DMS153 treated with DMSO at 0.1 percent for 48 hours (cell line): ENCODE data around the gene DGCR2.
A peak's percentile ranks its signal among the peaks of the same experiment; 100 is the strongest.

Source experiments
- DNase-seq: peaks from one replicate; lab custom pipeline; 2025; ENCODE audit not compliant: unreplicated experiment; lab: John Stamatoyannopoulos, UW

The DGCR2 gene

DNA sequence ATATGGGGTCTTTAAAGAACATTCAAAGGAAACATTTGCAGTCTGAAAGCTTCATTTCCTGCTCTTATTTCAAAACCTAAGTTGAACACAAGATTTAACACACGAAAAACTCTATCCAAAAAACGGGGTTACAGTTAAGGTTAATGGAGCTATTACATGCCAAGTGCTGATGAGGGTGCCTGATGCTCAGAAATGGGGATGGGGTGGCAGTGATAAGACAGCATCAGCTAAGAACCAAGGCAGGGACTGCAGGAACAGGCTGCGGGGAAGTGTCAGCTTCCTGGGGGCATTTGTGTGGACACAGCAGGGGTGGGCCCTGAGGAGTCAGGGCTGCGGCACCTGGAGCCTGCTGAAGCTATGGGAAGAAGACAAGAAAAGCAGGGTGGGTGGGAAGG lies 12.2 kb downstream of the DGCR2 start:
- no peak for DNase-seq

DNA sequence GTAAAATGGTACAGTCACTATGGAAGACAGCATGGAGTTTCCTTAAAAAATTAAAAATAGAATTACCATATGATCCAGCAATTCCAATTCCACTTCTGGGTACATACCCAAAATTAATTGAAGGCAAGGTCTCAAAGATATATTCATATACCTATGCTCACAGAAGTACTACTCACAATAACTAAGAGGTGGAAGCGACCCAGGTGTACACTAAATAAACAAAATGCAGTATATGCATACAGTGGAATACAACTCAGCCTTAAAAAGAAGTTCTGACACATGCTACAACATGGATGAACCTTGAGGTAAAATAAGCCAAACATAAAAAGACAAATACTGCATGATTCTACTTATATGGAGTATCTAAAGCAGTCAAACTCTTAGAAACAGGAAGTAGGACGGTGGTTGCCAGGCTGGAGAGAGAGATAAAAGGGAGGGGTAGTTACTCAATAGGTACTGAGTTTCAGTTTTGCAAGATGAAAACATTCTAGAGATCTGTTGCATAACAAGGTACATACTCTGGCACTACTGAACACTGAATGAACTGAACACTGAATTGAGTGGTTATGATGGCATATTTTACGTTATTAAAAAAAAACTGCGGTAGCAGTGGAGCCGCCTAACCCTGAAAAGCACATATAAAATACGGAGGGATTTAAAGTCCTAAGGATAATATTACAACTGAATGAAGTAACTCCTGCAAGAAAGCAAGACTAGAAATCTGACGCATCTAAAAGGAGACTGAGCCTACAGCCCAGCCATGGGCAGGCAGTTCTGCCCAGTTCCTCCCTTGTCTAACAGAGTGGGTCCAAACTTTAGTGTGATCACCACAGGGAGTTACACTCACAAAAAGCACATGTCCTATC lies 12.8 kb downstream of the DGCR2 start:
- DNase-seq, result peak; percentile 11

DNA sequence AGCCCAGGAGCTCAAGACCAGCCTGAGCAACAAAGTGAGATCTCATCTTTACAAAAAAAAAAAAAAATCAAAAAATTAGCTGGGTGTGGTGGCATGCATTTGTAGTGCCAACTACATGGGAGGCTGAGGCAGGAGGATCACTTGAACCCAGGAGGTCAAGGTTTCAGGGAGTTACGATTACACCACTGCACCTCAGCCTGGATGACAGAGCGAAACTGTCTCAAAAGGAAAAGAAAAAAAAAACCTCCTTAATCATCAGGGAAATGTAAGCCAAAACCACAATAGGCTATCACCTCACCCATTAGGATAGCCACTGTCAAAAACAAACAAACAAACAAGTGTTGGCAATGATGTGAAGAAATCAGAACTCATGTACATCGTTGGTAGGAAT lies 13.4 kb downstream of the DGCR2 start:
- DNase-seq, result no peak

DNA sequence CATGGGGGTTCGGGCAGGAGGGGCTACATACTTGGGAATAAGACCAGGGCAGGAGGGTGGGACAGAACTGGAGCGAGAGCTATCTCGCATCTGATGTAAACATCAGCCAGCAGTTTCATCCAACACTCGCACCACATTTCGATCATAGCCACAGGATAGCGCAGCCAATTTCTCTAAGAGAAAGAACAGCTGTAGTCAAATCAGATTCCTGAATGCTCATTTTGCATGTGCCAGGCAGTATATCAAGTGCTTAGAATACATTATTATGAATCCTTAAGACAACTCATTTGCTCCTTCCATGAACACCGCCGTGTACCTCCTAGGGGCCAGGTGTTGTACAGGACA lies 14.5 kb downstream of the DGCR2 start:
- DNase-seq, result no peak

DNA sequence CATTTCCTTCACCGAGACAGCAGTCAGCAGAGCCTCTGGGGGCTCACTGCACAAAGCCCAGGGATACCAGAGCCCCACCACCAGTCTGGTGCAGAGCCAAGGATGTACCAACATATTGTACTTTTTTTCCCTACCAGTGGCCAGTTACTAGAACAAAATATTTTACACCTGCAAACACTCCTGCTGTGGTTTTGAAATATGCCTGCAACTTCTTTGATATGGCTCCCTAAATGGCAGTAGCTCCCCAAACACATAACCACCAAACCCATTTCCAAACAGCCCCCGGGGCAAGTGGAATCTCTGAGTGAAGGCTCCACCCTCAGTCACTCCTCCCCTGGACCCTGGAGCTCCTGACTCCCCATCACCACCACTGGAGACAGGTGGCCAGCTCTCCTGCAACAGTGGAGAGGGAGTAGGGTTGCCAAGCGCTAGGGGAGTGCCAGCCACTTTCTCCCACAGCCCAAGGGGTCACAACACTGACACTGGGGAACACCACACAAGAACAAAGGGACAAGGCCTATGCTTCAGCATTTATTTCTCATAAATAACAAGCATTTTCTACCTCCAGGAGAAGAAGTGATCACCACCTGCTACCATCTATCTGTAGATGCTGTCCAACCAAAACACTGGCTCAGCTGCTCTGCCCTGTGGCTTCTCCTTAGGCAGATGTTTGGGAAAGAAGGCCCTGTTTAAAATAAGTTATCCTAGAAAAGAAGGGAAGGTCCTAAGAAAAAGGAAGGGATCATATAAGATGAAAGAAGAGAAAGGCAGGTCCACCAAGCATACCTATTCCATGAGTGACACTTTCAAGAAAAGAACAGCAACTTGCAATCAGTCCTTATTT lies 15.1 kb downstream of the DGCR2 start:
- no peak for DNase-seq

DNA sequence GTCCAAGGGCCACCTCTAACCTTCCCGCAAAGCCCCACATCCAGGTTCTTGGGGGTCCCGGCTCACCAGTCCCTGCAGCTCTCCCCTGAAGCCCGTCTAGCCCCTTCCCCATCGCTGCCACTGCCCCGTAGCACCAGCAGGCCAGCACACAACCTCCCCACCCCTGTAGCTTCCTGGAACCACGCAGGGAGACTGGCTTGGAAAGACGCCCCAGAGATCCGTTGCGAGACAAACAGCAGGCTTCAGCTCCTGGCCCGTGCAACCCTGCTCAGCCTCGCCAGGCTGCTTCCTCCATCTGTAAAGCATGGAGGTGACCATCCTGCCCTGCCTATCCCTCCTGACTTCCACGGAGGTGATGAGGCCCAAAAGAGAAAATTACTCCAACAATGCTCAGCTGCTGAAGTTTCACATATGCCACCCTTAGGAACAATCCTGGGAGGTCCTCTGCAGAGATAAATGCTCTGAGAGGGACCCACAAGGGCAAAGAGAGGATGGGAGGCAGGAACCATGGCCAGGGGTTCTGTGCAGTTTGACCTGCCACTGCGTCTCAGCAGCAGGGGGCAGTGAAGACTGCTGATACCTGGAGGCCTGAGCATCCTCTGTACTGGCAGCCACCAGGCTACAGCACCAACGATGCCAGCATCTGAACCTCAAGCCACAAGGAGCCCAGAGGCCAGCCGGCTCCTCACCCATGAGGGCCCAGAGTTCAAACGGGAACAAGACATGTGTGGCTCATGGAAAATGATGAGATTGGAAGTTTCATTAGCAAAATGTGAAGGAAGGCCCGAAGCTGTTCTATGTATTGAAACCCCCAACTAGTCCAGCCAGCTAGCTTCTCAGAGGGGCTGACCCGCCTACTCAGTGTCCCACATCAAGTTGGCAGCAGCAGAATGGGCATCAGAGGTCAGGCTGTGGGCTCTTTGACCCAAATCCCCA lies 16.1 kb downstream of the DGCR2 start:
- DNase-seq, result no peak

DNA sequence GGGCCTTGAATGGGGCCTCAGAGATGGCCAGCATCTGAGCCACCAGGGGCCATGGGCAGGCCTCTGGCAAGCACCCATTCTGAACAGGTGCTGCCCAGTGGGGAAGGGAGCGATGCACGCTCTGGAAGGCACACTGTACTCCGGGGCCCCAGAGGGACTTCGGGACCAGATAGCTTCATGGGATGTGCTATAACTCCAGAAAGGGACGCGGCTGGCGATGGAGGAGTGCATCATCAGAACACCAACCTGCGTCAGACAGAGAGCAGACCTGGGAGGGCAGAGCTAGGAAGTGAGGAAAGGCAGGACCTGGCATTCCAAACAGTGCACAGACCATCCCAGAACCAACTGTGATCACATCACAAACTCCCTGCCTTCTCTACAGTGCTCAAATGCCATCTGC lies 16.8 kb downstream of the DGCR2 start:
- no peak for DNase-seq

DNA sequence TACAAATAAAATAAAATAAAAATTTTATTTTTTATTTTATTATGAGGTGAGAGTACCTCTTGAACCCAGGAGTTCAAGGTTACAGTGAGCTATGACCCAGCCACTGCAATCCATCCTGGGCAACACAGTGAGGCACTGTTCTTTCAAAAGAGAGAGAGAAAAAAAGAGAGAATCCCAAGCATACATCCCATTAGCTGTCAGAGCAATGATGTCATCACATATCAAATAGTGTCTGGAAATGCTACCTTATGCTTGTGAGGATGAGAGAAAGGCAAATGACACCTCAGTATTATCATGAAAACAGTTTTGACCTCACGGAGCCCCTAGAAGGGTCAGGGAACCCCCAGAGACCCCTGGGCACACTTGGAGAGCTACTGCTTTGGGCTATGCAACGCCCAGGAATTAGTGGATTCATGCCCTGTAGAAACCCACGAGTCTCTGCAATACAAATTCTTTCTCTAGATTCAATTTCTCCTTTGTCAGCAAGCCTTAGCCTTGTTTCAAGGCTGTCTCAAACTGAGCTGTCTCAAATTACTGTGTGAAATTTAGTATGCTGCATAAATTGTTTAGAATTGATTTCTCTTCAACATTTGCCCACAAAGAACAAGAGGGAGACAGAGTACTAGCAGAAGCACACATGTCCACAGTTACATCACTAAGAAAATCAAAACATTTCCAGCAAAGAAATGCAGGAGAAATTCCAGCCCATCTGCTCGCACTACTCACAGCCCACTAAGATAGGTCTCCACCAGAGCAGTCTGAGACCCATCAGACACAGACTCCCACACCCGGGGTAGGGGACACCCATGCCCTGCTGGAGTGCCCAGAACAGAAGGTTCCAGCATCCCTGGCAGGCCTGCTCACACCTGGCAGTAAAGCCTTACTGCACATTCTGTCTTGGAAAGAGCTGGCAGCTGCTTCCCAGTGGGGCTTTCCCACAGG lies 18.1 kb downstream of the DGCR2 start:
- DNase-seq, result no peak

DNA sequence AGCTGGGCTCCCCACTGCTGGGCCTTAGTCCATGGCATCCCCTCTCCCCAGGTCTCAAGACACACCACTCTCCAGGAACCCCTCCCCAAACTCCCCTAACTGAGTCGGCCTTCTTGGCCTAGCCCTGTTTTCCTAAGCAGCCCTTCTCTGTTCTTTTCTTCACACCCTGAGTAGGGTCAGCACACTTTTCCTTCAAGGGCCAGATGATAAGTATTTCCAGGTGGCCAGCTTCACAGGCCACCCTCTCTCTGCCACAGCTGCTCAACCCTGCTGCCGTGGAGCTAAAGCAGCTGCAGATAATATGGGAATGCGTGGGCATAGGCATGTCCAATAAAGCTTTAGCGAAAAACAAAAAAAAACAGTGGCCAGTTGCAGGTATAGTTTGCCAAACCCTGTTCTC lies 24.1 kb downstream of the DGCR2 start:
- DNase-seq, result no peak

DNA sequence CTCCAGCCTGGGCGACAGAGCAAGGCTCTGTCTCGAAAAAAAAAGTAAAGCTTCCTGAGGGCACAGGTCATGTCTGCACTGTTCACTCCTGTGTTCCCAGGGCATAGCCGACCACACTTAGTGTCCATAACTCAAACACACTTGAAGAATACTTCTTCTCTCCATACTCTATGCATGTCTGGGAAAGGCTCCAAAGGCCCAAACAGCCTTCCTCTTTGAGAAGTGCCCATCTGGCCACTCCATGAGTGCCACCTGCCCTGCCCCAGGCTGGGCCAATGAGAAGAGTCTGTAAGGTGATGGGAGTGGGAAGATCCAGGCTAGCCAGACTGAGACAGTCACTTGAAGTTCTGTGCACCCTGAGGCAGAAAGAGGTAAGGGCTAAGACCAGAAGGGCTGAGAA lies 24.7 kb downstream of the DGCR2 start:
- DNase-seq, result no peak

DNA sequence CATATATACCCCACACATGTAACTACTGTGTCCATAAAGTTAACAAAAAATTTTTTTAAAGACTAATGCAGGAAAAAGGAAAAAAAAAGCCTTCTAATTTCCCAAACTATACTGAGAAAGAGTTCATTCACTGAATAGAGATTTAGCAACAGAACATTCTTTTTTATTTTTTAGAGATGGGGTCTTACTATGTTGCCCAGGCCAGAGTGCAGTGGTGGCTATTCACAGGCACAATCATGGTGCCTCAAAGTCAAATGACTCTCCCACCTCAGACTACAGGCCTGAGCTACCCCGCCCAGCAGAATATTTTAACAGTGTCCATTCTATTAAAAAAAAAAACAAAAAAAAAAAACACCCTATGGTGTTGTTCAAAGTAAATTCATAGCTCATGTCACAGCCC lies 25.7 kb downstream of the DGCR2 start:
- DNase-seq, result no peak

DNA sequence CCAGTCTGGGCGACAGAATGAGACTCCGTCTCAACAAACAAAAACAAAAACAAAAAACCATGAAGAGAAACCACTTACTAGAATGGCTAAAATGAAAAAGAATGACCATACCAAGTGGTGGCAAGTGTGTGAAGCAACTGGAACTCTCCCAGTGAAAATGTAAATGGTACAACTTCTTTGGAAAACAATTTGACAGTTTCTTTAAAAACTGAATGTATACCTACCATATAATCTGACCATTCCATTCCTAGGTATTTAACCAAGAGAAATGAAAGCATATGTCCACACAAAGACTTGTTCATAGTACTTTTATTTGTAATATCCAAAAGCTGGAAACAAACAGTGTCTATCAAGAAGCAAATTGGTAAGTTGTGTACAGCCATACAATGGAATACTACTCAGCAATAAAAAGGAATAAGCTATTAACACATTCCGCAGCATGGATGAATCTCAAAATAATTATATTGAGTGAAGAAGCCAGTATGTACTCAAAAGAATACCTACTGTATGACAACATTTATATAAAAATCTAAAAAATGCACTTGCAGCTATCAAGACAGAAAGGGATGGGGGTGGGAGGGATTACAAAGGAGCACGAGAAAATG lies 27.7 kb downstream of the DGCR2 start:
- DNase-seq, result no peak

DNA sequence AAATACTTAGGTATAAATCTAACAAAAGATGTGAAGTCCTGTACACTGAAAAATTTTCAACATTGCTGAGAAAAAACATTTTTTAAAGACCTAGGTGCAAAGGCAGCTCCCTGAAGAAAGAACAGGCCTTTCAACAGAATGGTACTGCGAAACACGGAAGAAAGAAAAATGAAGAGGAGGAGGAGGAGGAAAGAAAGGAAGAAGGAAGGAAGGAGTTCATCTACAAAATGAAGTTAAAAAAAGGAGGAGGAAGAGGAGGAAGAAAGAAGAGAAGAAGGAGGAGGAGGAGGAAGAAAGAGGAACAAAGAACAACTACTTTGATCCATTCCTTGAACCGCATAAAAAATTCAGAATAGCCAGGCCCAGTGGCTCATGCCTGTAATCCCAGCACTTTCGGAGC lies 29.5 kb downstream of the DGCR2 start:
- DNase-seq, result no peak

DNA sequence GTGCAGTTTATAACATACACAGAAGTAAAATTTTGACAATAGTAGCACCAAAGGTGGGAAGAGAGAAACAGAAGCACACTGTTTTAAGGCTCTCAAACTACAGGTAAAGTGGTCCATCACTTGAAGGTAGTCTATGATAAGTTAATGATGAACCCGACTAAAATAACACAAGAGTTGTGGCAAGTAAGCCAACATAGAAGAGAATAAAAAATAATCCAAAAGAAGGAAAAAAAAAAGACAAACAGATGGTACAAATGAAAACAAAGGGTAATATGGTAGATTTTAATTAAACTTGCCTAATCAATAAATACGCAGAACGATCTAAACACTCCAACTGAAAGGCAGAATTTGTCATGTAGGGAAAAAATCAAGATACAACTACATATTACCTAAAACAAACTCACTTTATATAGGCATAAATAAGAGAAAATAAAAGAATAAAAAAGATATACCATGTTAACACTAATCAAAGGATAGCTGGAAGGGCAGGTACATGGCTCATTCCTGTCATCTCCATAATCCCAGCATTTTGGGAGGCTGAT lies 31.6 kb downstream of the DGCR2 start:
- no peak for DNase-seq

DNA sequence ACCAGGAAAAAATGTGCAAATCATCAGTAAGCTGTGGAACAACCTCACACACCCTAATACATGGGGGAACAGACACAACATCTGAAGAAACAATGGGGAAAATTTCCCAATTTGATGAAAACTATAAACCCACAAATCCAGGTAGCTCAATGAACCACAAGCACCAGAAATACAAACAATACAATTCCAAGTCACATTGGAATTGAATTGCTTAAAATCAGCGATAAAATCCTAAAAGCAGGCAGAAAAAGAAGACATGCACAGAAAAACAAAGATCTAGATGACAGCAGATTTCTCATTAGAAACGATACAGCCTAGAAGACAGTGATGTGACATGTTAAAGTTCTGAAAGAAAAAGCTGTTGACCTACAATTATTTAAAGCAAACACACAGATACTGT lies 32.0 kb downstream of the DGCR2 start:
- no peak for DNase-seq

DNA sequence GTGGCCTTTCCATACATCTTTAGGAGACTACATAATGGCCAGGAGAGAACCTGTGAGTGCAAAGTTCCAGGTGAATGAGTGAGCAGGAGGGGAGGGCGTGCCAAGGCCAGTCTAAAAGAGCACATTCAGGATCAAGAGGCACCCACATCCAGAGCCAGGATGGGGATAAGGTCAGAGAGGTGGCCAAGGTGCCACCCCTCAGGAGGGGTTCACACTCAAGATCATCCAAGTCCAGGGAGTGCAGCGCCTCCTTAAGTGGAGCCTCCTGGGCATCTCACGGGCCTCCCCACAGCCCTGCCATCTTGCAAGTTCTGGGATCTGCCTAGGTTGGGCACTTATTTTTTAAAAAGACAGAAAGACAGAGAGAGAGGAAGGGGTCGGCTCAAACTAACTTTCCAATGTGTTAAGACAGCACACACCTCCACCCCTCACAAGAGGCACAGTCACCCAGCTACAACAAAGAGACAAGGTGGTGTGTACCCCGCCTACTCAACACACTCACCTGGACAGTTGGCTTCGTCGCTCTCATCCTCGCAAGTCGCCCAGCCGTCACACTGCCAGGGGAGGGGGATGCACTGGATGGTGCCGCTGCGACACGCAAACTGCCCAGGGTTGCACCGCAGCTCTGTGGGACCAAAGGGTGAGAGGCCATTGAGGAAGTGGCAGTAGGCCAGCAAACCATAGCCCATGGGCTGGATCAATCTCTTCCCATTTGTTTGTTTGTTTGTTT lies 33.2 kb downstream of the DGCR2 start:
- no peak for DNase-seq

DNA sequence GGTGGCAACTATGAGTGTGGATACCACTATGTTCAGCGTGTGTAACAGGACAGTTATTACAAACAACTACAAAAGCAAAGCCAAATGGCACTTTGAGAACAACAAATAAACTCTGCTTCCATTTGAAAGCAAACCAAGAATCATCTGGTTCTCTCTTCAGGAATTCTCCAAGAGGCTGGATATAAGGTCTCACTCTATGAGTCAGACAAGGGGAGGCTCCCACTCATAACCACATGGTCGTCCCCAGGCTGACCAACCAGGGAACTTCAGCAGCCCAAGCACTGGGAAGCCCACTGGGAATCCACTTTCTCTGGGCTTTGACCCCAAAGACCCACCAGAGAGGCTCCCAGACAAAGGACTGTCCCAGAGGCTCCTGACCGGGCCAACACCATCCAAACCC lies 35.3 kb downstream of the DGCR2 start:
- no peak for DNase-seq

DNA sequence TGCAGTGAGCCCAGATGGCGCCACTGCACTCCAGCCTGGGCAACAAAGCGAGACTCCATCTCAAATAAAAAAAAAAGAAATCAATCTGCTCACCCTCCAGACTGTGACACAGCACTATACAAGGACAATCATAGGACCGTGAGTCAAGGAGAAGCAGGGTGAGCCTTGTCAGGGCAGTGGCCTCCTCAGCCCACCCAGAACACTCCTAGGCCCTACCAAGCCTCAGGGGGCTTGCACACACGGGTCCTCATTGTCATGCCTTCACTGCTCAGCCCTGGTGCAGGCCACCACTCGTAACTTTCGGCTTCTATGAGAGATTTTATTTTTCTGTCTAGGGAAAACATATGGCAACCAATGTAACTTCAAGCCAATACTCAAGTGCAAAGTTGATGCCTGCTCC lies 35.8 kb downstream of the DGCR2 start:
- DNase-seq, result no peak

DNA sequence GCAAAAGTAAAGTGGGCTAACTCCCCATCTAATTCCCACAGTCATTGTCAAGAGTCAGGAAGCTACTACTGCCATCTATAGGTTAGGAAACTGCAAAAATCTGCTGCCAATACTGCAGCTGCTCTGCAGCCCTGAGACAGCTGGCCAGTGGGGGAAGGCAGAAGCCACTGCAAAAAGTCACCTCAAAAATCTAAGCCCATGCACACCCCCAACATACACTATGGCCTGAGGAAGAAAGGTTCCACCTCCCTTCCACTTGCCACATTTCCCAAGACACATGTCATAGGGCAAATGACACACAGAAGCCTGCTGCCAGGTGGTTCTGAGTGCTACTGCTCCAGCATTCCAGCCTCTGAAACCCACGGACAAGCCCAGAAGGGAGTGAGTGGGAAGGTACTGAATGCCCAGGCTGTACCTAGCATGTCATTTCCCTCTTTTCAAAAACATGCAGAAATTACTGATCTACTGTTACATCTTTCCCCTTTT lies 36.9 kb downstream of the DGCR2 start:
- no peak for DNase-seq
